GM12864 (cell line): ENCODE measurements around the gene RPUSD3.

Experiments used
- DNase-seq: peaks from one replicate; pipeline ENCODE4 v3.0.0-alpha.2; 2011; ENCODE audit warnings: low read depth
- H3K4me3 ChIP-seq: 2 replicates; pipeline ENCODE4 v1.5.1; 2011; ENCODE audit warnings: mild to moderate bottlenecking, low read depth, low read length, control low read depth
- TF ChIP-seq, protein P1 (sequence below): IDR thresholded peaks from 2 replicates; pipeline ENCODE4 v1.5.1; 2011; ENCODE audit warnings: low read depth, mild to moderate bottlenecking, moderate library complexity, low read length, control low read depth, inconsistent platforms; ENCODE audit errors: missing control alignments

Gene RPUSD3

GRCh38 chr3:9886328-9886727, 42.5 kb upstream of the RPUSD3 start:
- H3K4me3 ChIP-seq = no peak overlapping the region
- no peak for DNase-seq
- TF ChIP-seq, protein P1, sequence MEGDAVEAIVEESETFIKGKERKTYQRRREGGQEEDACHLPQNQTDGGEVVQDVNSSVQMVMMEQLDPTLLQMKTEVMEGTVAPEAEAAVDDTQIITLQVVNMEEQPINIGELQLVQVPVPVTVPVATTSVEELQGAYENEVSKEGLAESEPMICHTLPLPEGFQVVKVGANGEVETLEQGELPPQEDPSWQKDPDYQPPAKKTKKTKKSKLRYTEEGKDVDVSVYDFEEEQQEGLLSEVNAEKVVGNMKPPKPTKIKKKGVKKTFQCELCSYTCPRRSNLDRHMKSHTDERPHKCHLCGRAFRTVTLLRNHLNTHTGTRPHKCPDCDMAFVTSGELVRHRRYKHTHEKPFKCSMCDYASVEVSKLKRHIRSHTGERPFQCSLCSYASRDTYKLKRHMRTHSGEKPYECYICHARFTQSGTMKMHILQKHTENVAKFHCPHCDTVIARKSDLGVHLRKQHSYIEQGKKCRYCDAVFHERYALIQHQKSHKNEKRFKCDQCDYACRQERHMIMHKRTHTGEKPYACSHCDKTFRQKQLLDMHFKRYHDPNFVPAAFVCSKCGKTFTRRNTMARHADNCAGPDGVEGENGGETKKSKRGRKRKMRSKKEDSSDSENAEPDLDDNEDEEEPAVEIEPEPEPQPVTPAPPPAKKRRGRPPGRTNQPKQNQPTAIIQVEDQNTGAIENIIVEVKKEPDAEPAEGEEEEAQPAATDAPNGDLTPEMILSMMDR = no peak

DNA sequence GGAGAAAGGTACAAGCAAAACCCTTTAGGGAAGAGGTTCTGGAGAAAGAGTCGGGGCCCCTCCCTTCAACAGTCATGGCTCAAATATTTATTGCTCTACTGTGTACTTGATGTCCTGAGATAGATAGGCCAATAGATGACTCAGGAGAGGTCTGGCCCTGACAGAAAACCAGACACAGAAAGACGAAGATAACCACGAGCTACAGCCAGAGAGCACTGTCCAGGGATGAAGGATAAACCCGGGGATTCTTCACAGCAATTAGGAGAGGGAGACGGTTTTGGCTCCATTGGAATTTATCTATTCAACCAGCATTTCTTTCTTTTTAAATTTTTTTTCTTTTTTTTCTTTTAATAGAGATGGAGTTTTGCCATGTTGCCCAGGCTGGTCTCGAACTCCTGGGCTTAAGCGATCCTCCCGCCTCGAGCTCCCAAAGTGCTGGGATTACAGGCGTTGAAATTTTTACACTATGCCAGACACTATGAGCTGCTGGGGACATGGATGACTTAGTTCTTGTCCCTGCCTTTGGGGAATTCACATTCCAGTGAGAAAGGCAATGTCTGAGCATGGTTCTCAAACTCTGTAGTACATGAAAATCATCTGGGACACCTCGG, 40.9 kb upstream of the RPUSD3 start:
- H3K4me3 ChIP-seq = no peak overlapping the region
- TF ChIP-seq, protein P1 = no peak
- DNase-seq = no peak

GRCh38 chr3:9883706-9884554, 40.1 kb upstream of the RPUSD3 start:
- no peak for DNase-seq
- TF ChIP-seq, protein P1 = no peak

GRCh38 chr3:9881441-9881840, 37.6 kb upstream of the RPUSD3 start:
- H3K4me3 ChIP-seq = no peak overlapping the region
- TF ChIP-seq, protein P1 = no peak
- DNase-seq = no peak

More at GRCh38 chr3:9883706-9884554, 40.1 kb upstream of the RPUSD3 start:
- no peak overlapping the region for H3K4me3 ChIP-seq

- DNase-seq = no peak
- no peak within 1 kb of the TSS for H3K4me3 ChIP-seq
- TF ChIP-seq, protein P1 = no peak
Measured at GRCh38 chr3:9879830-9880549, 36.2 kb upstream of the RPUSD3 start, which contains the start of gene CIDEC. Gene CIDEC (minus strand): TSS chr3:9880253. CDS start chr3:9878486, 1,767 bp downstream.

DNA sequence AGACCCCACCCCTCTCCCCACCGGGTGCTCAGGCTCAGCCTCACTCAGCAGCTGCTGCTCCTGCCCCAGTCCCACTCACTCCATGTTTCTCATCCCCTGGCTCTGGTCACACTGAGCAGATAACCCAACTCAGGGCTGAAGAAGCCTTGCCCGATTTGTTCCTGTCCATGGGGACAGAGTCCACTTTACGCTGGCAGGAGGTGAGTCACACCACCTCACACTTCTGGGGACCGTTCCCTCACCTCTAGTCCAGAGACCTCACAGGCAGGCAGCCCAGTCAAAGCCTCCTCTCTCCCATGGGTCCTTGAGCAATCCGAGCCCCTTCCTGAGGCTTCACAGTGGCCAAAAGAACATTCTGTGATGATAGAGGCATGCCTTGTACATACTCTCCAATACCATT, 34.9 kb upstream of the RPUSD3 start:
- H3K4me3 ChIP-seq = no peak overlapping the region

More for the DNA sequence above, 34.9 kb upstream of the RPUSD3 start:
- no peak for DNase-seq
- TF ChIP-seq, protein P1 = no peak
